ENCODE data around the gene GRM7. TPM values are rescaled to one million over a fixed set of nuclear protein-coding genes. Genes with fewer than 3 reads are reported as not detected.

GRM7 gene
- total and polyA plus RNA-seq, 2 of the 4 experiments (the other 2 are of a cell fraction) = not detected

DNA sequence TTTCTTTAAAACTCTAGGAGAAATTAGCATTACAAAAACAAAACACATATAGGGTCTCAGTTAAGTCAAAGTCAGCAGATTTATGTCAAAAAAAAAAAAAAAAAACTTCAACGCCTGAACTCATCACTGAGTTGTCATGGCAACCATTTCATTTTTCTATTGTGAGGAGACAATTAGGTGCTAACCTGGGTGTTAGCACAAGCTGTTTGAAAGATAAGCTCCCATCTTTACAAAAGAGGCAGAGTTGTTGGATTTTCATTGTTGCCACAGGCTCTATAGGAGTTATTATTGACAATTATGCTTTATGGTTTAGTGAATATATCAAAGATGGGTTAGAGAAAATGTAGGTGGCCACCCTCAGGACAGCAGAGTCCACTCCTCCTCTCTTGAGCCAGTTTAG, 806.9 kb downstream of the GRM7 start:
- no peaks in the 10 kb centered on the region for H3K79me1 ChIP-seq (ENCODE audit: low read depth in 1 of 2, low read length in 2 of 2)
- no peak overlapping the region for H3K18ac ChIP-seq (ENCODE audit: low read depth, low read length)
- H2BK20ac ChIP-seq (ENCODE audit: low read depth, low read length) = no peak overlapping the region
- DNase-seq (no peak), ATAC-seq (ENCODE audit: low read depth) (no peak)
- H3K36me3 ChIP-seq (ENCODE audit: control insufficient read depth, insufficient read depth, low read length) = no peaks in the 10 kb centered on the region
- H3K4me2 ChIP-seq (ENCODE audit: low read depth, low read length) = no peak overlapping the region
- H3K9ac ChIP-seq (ENCODE audit: low read depth, low read length) = no peak overlapping the region
- POLR2A ChIA-PET (ENCODE audit: unreplicated experiment) = no interaction called here
- no TSS peak for BruUV-seq (replicated peaks)
- no peak overlapping the region for H2AK9ac ChIP-seq (replicated peaks; ENCODE audit: low read depth, low read length, poor library complexity)
- in situ Hi-C loops (cut with MboI; ENCODE audit: low sequenced_read_pairs) (no loop called here), dilution Hi-C loops (cut with HindIII; ENCODE audit: low sequenced_read_pairs, unreplicated experiment) (no loop called here), intact Hi-C loops (cut with micrococcal nuclease) (no loop called here)
- H4K20me1 ChIP-seq (ENCODE audit: insufficient read depth, low read length) = no peaks in the 10 kb centered on the region
- H3K56ac ChIP-seq (ENCODE audit: extremely low read depth, insufficient read depth, low read length) = no peak overlapping the region
- no peak overlapping the region for H3K27ac ChIP-seq (ENCODE audit: insufficient read depth, low read length)
- H4K5ac ChIP-seq (ENCODE audit: low read depth, low read length) = no peak overlapping the region
- H3K23ac ChIP-seq (ENCODE audit: low read depth, low read length) = no peak overlapping the region
- no peak overlapping the region for H4K91ac ChIP-seq (ENCODE audit: insufficient read depth, low read depth, low read length)
- no peak overlapping the region for H2BK5ac ChIP-seq (ENCODE audit: low read depth, low read length, poor library complexity, severe bottlenecking)
- H3K4ac ChIP-seq (ENCODE audit: low read depth, low read length) = no peak overlapping the region
- WGBS, 2 experiments (ENCODE audit: extremely low coverage in 2 of 2, insufficient read length in 1 of 2) = no CpG with 5 or more reads among the region's 1 CpG
- H3K4me1 ChIP-seq (ENCODE audit: control insufficient read depth, insufficient read depth, low read length) = no peaks in the 10 kb centered on the region
- CTCF ChIA-PET = interaction anchor here (0.6 kb wide), 1 partner anchor 132 kb away, joined by 4 read pairs; no protein-coding TSS in a partner anchor
- no peak for TF ChIP-seq RFX5 (IDR thresholded peaks at IDR 0.05; ENCODE audit: low read depth, low read length)
- no peak for TF ChIP-seq SMC3 (IDR thresholded peaks at IDR 0.05; ENCODE audit: low read depth, low read length)
- TF ChIP-seq, protein P1, sequence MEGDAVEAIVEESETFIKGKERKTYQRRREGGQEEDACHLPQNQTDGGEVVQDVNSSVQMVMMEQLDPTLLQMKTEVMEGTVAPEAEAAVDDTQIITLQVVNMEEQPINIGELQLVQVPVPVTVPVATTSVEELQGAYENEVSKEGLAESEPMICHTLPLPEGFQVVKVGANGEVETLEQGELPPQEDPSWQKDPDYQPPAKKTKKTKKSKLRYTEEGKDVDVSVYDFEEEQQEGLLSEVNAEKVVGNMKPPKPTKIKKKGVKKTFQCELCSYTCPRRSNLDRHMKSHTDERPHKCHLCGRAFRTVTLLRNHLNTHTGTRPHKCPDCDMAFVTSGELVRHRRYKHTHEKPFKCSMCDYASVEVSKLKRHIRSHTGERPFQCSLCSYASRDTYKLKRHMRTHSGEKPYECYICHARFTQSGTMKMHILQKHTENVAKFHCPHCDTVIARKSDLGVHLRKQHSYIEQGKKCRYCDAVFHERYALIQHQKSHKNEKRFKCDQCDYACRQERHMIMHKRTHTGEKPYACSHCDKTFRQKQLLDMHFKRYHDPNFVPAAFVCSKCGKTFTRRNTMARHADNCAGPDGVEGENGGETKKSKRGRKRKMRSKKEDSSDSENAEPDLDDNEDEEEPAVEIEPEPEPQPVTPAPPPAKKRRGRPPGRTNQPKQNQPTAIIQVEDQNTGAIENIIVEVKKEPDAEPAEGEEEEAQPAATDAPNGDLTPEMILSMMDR (conservative IDR thresholded peaks at IDR 0.05; ENCODE audit: low read depth, low read length) = no peak
- no peak for TF ChIP-seq RCOR1 (IDR thresholded peaks at IDR 0.05; ENCODE audit: insufficient replicate concordance, low read length)
- TF ChIP-seq POLR2A (IDR thresholded peaks at IDR 0.05; ENCODE audit: low read depth, low read length) = no peak
- no peak for TF ChIP-seq FOS (IDR thresholded peaks at IDR 0.05; ENCODE audit: low read depth, low read length)
- TF ChIP-seq MXI1 (IDR thresholded peaks at IDR 0.05; ENCODE audit: borderline replicate concordance, low read depth, low read length) = no peak
- no peak for TF ChIP-seq NFE2L2 (IDR thresholded peaks at IDR 0.05; ENCODE audit: low read depth, low read length)
- no peak for TF ChIP-seq CHD1 (IDR thresholded peaks at IDR 0.05; ENCODE audit: low read depth, low read length)
- no peak for TF ChIP-seq CEBPB (IDR thresholded peaks at IDR 0.05; ENCODE audit: low read depth, low read length)
- no peak for TF ChIP-seq RAD21 (IDR thresholded peaks at IDR 0.05; ENCODE audit: low read length)
- TF ChIP-seq, protein P2, sequence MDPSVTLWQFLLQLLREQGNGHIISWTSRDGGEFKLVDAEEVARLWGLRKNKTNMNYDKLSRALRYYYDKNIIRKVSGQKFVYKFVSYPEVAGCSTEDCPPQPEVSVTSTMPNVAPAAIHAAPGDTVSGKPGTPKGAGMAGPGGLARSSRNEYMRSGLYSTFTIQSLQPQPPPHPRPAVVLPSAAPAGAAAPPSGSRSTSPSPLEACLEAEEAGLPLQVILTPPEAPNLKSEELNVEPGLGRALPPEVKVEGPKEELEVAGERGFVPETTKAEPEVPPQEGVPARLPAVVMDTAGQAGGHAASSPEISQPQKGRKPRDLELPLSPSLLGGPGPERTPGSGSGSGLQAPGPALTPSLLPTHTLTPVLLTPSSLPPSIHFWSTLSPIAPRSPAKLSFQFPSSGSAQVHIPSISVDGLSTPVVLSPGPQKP (IDR thresholded peaks at IDR 0.05; ENCODE audit: borderline replicate concordance, low read depth, low read length) = no peak
- no peak for TF ChIP-seq BHLHE40 (IDR thresholded peaks at IDR 0.05; ENCODE audit: low read depth, low read length)
- TF ChIP-seq, protein P3, sequence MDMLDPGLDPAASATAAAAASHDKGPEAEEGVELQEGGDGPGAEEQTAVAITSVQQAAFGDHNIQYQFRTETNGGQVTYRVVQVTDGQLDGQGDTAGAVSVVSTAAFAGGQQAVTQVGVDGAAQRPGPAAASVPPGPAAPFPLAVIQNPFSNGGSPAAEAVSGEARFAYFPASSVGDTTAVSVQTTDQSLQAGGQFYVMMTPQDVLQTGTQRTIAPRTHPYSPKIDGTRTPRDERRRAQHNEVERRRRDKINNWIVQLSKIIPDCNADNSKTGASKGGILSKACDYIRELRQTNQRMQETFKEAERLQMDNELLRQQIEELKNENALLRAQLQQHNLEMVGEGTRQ (IDR thresholded peaks at IDR 0.05; ENCODE audit: low read depth, low read length) = no peak
- TF ChIP-seq MAZ (IDR thresholded peaks at IDR 0.05; ENCODE audit: borderline replicate concordance, low read depth, low read length) = no peak
- no peak for TF ChIP-seq MAFK (IDR thresholded peaks at IDR 0.05; ENCODE audit: low read depth, low read length)
- H3K9me3 ChIP-seq (ENCODE audit: control insufficient read depth, insufficient read depth, low read length) = peaks cover 17% of the 10 kb centered on the region
- no peak overlapping the region for H3K14ac ChIP-seq (replicated peaks; ENCODE audit: low read depth, low read length)
- H2AFZ ChIP-seq (replicated peaks; ENCODE audit: low read length, poor library complexity) = no peak overlapping the region
- H2AK5ac ChIP-seq (ENCODE audit: low read depth, low read length) = no peak overlapping the region
- H2BK15ac ChIP-seq (ENCODE audit: low read depth, low read length) = no peak overlapping the region
- H3K4me3 ChIP-seq (ENCODE audit: insufficient read depth, low read depth, low read length) = no peak overlapping the region
- no peaks in the 10 kb centered on the region for H3K27me3 ChIP-seq (ENCODE audit: control insufficient read depth, insufficient read depth, low read length)
- no peak overlapping the region for H2BK120ac ChIP-seq (ENCODE audit: low read depth, low read length)
- H3K9me1 ChIP-seq (ENCODE audit: insufficient read depth, low read length) = no peaks in the 10 kb centered on the region
- H4K8ac ChIP-seq (ENCODE audit: low read depth in 2 of 2, low read length in 2 of 2) = no peak overlapping the region

Data from IMR-90 (cell line).